CD4-positive, alpha-beta T cell treated with Interleukin-2 at 100 ng/mL for 4 hours (primary cell): ENCODE data around the gene SPC24.
"Not testable (repeated sequence)": the region's sequence is repeated elsewhere in the genome, so short reads cannot be mapped to it uniquely, and the experiment has no call there.

ENCODE experiments used
- DNase-seq: peaks from one replicate; pipeline ENCODE4 v3.0.0-alpha.2; 2020; ENCODE audit warnings: low spot score

Gene SPC24

GRCh38 chr19:11191934-11192333 is 36.4 kb upstream of the SPC24 start:
- DNase-seq = no peak

DNA sequence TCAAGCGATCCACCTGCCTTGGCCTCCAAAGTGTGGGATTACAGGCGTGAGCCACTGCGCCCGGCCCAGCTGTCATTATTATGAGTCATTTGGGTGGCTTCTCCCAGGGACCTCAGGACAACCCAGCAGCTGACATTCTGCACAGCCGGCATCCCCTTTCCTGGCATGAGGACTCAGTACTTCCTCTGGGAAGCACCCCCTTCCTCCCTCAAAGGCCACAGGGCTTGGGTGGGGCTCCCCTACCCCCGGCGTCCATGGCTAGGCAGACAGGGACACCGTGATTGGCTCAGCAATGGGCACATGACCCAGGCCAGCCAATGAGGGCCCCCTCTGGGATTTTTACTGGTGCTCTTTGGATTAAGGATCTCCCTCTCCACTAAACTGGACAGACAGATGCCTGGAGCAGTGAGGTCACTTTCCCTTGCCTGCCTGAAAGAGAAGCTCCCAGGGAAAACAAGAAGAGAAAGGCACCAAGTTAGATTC is 35.7 kb upstream of the SPC24 start:
- no peak for DNase-seq

DNA sequence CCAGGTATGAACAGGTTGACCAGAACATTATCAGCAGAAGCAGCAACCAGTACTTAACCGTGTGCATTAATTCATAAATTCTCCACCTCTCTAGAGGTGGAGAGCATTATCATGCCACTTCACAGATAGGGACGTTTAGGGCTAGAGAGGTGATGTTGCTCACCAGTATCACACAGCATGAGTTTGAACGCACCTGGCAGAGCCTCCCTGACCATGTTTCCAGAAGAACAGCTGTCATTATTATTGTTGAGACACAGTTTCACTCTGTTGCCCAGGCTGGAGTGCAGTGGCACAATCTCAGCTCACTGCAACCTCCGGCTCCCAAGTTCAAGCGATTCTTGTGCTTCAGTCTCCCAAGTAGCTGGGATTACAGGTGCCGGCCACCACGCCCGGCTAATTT is 34.9 kb upstream of the SPC24 start:
- DNase-seq = no peak

DNA sequence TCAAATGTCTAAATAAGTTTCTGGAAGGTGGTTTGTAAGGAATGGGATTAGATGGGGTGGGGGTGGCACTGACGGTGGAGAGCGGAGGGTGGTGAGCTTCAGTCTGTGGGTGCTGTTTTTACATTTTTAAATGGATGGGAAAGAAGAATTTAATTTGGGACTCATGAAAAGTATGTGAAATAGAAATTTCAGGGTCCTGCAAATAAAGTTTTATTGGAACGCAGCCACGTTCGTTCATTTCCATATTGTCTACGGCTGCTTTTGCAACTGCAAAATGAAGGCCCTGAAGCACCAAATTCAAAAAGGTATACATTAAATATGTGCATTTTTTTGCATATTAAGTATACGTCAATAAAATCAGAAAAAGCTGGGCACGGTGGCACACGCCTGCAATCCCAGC is 31.9 kb upstream of the SPC24 start:
- DNase-seq = no peak

- DNase-seq = no peak
Measured at GRCh38 chr19:11182994-11183393, 27.4 kb upstream of the SPC24 start.

GRCh38 chr19:11181488-11181887 is 25.9 kb upstream of the SPC24 start:
- no peak for DNase-seq

DNA sequence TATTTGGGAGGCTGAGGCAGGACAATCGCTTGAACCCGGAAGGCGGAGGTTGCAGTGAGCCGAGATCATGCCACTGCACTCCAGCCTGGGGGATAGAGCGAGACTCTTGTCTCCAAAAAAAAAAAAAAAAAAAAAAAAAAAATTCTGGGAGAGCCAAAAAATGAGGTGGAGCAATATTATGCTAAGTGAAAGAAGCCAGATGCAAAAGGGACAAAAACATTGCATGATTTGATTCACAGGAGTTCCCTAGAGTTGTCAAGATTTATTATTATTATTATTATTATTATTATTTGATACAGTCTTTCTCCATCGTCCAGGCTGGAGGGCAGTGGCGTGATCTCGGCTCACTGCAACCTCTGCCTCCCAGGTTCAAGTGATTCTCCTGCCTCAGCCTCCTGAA is 25.4 kb upstream of the SPC24 start:
- not testable (repeated sequence) for DNase-seq

DNA sequence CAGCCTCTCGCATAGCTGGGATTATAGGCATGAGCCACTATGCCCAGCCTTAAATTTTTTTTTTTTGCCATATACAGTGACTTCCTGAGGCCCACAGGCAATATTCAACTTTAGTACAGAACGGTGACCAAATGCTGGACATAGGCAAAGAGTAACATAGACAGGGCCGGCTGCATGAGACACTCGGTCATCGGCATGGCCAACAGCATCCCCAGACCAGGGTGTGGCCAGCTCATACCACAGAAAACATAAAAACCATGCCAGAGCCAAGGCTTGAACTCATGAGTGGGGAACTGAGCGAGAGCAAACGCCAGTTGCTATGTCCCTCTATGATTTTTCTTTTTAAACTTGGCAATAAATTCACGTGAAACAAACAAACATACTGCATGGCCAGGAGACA is 24.8 kb upstream of the SPC24 start:
- no peak for DNase-seq

DNA sequence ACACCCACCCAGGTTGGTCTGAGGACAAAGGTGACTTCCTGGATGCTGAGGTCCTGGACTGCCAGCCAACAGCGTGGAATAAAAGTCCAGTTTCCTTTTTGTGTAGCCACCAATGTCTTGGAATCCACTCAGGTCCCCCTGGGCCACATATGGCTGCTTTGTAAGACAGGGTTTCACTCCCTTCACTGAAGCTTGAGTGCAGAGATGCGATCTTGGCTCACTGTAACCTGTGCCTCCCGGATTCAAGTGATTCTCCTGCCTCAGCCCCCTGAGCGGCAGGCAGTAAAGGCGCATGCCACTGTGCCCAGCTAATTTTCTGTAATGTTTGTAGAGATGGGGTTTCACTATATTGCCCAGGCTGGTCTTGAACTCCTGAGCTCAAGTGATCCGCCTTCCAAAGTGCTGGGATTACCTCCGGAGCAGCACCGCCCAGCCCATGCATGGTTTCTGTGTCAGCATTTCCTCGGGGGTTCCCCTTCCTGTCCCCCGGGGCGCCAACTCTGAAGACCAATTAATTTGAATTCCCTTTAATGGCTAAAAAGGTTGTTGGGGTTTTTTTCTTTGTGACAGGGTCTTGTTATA is 24.2 kb upstream of the SPC24 start:
- no peak for DNase-seq

GRCh38 chr19:11179145-11179465 is 23.5 kb upstream of the SPC24 start:
- not testable (repeated sequence) for DNase-seq

DNA sequence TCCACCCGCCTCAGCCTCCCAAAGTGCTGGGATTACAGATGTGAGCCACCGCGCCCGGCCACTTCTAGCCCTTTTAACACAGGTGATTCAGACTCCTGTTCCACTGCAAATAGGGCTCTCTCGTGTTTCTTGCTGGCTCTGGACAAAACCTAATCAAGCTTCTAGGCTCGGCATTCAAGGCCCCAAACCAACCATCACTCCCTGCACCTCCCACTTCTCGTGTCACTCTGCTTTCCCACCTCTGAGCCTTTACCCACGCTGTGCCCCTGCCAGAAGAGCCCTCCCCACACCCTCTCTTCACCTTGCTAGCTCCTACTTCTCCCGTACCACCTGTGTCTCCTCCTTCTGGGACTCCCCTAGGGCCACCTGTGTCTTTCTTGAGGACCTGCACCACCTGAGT is 22.0 kb upstream of the SPC24 start:
- DNase-seq = no peak

GRCh38 chr19:11176466-11177193 is 21.0 kb upstream of the SPC24 start:
- no peak for DNase-seq

GRCh38 chr19:11175920-11176319 is 20.3 kb upstream of the SPC24 start:
- no peak for DNase-seq

DNA sequence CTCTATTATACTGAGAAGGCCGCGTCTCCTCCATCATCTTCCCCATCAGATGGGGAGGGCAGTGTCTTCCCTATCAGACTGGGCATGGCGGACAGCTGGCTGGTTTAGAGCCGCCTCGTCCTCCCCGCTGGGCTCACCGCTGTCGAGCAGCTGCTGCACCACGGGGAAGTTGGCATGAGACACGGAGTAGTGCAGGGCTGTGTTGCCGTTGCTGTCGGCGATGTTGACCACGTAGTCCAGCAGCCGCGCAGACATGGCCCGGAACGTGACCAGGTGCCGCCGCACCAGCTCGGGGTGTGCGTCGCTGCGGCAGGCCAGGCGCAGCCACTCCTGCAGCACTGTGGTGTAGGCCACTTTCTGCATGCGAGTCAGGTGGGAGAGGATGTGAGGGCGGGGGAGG is 18.8 kb upstream of the SPC24 start:
- no peak for DNase-seq

DNA sequence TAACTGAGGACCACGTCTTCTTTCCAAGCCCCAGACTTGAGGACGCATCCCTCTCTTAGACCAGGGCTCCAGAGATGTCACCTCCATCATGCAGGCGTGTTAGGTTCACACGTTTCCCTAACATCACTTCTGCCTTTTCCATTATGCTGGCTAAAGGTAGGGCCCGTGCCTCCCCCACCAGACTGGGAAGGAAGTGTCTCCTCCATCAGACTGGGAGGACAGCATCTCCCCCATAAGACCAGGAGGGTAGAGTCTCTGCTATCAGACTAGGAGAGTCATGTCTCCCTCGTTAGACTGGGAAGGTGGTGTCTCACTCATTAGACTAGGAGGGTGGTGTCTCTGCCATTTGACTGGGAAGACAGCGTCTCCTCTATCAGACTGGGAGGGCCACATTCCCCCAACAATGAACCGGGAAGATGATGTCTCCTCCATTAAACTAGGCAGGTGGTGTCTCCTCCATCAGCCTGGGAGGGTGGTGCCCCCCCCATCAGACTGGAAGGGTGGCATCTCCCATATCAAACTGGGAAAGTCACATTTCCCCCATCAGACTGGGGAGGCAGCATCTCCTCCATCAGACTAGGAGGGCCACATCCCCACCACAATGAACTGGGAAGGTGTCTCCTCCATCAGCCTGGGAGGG is 18.1 kb upstream of the SPC24 start:
- no peak for DNase-seq

- no peak for DNase-seq
Measured at GRCh38 chr19:11172576-11172975, 17.0 kb upstream of the SPC24 start.

GRCh38 chr19:11171144-11171543 is 15.6 kb upstream of the SPC24 start:
- DNase-seq = no peak

DNA sequence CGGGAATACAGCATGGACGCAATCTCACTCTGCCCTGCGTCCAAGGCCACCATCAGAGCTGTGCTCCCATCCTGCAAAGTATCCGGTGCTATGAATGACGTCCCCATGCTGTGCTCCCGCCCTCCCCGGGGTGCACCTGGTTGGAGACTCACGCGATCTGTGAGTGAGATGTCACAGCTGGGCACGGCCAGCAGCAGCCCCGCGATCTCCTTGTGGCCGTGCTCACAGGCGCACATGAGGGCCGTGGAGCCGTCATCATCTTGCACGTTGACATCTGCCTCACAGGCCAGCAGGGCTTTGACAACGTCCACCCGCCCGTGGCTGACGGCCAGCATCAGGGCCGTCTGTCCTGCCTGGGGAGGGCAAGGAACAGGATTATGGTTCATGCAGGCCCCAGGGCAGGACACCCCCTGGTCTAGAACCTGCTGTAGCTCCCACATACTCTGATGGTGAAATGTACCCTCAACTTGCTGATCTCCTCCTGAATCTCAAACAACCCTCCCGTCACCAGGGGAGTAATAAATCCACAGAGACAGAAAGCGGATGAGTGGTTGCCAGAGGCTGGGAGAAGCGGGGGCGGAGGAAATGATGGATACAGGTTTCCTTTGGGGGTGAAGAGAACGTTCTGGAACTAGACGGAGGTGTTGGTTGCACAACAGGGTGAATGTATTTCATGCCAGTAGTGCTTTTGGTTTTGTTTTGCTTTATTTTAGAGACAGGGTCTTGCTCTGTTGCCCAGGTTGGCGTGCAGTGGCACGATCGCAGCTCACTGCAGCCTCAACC is 14.5 kb upstream of the SPC24 start:
- no peak for DNase-seq

GRCh38 chr19:11168568-11168967 is 13.0 kb upstream of the SPC24 start:
- no peak for DNase-seq

DNA sequence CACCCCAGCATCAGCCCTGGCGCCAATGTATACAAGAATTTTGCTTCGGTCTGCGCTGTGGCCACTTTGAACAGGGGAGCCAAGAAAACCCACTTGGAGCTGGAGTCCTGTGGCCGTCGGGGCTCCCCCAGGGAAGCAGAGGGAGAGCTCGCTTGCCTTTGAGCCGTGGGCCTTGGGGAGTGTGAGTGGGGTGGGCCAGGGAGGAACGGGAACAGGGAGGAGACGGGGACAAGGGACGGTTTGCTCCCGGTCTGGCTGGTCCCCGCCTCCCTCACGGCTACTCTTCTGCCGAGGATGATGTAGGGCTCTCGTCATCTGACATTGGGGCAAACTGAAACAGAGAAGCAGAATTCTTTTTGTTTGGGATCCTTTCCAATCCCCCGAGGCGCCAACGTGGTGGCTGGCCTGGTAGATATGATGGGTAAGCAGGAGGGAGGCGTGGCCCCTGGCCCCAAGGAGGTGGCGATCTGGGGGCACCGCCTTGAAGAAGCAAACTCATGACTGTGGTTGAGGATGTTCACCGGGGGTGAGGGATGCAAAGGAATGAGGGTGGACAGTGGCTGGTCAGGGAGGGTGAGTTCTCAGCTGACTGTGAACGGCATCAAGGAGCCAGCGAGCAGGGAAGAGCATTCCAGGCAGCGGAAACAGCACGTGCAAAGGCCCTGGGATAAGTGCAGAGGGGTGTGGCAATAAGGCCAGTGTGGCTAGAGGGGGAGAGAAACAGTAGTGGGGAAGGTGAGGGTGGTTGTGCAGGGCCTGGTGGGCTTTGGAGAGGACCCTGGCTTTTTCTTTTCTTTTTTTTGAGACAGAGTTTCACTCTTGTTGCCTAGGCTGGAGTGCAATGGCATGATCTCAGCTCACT is 10.9 kb upstream of the SPC24 start:
- no peak for DNase-seq

DNA sequence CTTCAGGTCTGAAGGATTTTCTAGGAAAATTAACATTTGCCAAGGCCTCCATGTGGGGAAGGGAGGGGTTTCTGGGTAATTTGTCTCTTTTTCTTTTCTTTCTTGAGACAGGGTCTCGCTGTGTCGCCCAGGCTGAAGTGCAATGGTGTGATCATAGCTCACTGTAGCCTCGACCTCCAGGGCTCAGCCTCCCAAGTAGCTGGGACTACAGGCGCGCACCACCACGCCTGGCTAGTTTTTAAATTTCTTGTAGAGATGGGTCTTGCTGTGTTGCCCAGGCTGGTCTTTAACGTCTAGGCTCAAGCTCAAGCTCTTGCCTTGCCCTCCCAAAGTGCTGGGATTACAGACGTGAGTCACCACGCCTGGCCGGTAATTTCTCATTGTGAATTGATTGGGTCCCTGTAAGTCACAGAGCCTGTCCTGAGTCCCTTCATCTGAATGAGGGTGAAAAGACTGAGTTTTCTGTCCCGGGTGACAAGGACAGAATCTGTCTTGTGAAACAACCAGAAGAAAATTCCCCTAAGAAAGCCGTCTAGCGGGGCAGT is 10.0 kb upstream of the SPC24 start:
- DNase-seq = no peak
